GM18505 (cell line): ENCODE measurements around the gene IGF1R.
A peak's percentile ranks its signal among the peaks of the same experiment; 100 is the strongest.

ENCODE experiments used
- ATAC-seq: cut with Tn5 transposase; IDR thresholded peaks from one replicate; pipeline ENCODE4 v1.9.1; 2021; ENCODE audit not compliant: unreplicated experiment
- POLR2A ChIP-seq: IDR thresholded peaks from 4 replicates; pipeline ENCODE4 v1.6.1; 2011; ENCODE audit warnings: borderline replicate concordance; ENCODE audit not compliant: insufficient read depth, insufficient read length; ENCODE audit errors: extremely low read depth

Gene IGF1R

DNA sequence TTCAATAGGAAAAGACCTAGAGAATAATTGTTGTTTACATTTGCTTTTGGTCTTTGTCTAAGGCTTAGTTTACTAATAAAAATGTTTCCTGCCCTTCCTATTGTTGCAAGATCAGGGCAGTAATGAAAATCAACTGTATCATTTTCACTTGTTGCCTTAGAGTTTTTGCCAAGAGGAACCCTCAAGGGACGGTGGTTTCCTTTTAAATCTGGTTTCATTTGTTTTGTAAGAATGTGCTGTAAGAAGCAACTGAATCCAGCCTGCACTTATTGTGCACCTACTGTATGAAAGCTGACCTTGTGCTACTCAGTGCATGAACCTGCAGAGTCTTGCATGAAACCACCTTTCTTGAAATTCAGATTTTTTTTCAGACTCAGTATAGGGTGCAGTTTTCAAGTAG is 5.3 kb downstream of the IGF1R start:
- ATAC-seq: no peak
- no peak for TF ChIP-seq POLR2A

DNA sequence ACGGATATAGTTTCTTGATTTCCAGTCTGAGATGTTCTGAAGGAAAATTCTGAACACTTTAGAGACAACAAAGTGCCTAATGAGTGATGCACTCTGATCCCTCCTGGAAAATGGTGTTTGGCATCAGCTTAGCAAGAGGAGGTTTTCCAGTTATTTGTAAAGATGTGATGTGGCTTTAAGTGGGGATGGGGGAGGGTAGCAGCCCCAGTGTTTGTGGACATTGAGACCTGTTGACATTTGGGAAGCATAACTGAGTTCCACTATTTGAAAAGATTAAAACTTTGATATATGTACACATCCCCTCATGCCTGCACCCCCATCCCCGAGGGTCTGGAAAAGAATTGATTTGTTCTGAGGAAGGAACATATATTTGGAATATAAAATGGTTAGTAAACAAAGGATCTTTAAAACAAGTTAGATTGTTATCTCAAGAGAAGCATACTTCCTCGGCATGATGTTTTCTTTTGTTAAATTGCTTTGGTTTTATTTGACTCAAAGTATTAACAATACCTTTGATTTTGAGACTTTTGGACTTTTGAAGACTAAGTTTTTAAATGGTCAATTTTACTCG is 6.5 kb downstream of the IGF1R start:
- ATAC-seq: no peak
- TF ChIP-seq POLR2A: no peak

DNA sequence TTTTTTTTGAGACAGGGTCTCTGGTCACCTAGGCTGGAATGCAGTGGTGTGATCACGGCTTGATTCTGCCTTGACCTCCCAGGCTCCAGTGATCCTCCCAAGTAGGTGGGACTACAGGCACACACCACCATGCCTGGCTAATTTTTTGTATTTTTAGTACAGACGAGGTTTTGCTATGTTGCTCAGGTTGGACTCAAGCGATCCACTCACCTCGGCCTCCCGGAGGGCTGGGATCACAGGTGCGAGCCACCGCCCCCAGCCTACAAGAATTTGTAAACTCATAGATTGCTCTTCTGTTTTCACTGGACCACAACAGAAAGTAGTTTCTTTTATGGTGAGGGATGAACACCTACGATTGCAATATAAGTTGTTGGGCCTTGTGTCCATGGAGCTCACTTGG is 7.4 kb downstream of the IGF1R start:
- TF ChIP-seq POLR2A: no peak

DNA sequence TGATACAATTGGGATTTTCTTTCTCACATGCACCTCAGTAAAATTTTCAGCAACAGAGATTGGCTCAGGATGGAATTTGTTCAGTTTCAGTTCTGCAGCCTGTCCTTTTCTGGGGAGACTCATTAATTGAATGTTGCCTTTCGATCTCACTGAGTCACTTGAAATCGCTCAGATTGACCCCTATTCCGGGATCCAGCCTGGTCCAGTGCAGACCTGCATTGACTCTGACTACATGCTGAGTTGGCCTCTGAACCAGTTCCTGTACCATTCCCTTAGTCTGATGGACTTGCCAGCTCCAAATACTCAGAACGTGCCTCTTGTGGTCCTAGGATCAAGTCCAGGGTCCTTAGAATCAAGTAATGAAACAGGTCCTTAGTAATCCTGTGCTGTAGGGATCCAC is 9.4 kb downstream of the IGF1R start:
- TF ChIP-seq POLR2A: no peak
- no peak for ATAC-seq

More for the DNA sequence above, 7.4 kb downstream of the IGF1R start:
- ATAC-seq: no peak

DNA sequence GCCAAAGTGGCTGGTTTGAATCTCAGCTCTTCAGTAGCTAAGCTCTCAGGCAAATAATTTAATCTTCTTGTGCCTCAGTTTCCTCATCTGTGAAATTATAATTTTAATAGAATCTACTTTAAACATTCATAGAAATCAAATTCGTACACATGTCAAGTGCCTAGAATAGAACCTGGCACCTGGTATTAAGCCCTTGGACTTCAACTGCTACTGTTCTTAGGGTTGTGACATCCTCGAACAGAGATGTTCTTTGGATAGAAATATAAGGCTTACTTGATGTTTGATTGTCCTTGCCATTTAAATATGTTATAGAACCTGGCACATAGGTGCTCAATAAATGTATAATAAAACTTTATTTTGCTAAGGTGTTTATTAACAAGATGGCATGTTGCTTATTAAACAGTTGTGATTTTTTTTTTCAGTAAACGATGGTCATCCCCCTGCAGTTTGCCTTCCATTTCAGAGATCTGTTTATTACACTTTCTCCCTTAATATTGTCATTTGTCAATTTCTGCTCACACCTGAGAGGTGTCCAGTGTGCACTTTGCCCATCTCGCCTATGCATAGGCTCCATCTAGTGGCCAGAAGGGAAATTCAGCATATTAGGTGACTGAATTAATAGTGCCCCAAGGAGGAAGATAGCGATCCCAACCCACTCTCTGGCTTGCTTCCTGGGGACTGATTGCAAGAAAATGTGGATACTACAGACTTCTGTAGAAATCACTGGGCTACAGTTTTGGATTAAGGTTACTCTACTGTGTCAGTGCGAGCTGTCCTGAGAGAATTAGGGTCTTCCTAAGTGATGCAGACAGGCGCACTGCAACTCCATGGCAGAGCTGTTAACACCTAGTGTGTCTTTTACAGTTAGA is 10.7 kb downstream of the IGF1R start:
- ATAC-seq: peak; percentile 74
- TF ChIP-seq POLR2A: no peak

DNA sequence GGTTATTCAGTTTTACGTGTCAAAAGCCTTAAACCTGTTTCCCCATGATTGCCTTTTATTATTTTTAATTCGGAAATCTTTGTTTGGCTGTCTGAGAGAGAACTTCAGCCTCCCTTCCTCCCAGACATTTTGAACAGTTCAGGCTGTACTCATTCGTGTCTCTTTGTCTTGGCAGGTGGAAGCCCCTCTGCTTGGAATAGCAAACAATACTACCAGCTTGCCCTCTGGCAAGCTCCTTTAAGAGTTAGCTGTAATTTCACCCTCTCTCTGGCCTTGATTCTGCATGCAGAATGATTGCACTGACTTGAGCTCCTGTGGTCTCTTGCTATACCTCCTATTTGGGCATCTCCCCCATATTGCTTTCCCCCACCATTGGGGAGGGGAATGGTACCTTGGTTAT is 11.7 kb downstream of the IGF1R start:
- no peak for TF ChIP-seq POLR2A

DNA sequence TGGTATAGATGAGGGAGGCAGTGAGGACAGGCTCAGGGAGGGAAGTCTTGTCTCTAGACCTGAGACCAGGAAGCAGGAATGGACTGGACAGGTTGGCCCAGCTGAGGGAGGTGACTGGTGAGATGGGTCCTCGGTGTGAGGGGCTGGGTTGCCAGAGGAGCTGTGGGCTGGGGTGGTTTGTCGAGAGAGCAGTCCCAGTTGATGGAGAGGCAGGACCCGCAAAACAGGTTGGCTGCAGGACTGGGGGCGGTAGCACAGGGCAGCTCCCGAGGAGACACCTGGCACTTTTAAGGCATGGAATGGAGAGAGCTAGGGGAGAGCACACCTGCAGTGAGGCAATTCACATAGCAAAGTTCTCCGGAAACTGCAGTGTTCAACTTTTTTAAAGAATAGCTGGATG is 14.7 kb downstream of the IGF1R start:
- ATAC-seq: no peak
- no peak for TF ChIP-seq POLR2A

More for the DNA sequence above, 11.7 kb downstream of the IGF1R start:
- ATAC-seq: no peak

DNA sequence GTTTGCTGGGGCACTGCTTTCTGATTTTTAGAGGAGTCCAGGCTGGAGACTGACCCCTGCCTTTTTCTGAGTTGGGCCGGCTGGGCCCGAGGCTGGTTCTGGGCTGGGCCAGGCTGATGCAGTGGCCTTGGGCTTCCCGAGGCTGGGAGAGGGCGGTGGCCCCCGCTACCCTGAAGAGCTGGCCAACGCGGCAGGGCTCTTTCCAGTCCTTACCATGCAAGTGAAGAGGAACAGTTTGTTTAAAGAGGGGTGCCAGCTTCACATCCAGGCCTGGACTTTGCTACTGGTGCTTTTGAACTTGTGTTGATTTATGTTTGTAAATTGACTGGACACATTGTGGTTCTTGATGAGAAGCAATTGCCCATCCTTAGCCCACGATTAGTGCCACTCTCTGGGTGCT is 15.3 kb downstream of the IGF1R start:
- no peak for TF ChIP-seq POLR2A
- ATAC-seq: no peak

DNA sequence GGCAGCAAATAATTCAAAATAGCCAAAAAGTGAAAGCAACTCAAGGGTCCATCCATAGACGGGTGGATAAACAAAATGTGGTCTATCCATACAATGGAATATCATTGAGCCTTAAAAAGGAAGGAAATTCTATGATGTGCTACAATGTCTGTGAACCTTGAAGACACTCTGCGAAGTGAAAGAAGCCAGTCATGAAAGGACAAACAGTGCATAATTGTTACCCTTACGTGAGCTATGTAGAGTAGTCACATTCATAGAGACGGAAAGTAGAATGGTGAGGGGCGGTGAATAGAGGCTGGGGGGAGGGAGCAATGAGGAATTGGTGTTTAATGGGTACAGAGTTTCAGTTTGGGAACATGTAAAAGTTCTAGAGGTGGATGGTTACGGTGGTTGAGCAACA is 18.1 kb downstream of the IGF1R start:
- TF ChIP-seq POLR2A: no peak
- ATAC-seq: no peak

DNA sequence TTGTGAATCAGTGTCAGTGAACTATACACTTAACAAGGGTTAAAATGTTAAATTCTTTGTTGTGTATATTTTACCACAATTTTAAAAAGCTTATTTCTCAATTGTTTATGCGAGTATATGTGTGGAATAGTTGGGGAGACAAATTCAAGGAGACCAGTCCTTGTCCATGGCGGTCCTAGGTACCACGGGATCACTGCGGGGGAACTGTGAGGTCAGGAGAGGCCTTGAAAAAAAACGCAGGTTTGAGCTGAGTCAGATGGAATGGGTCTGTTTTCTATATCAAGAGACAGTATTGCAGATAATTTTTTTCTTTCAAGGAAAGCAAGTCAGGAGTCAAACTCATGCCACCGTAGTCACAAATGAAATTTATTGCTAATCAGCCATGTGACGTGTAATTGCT is 18.5 kb downstream of the IGF1R start:
- TF ChIP-seq POLR2A: no peak
- no peak for ATAC-seq

DNA sequence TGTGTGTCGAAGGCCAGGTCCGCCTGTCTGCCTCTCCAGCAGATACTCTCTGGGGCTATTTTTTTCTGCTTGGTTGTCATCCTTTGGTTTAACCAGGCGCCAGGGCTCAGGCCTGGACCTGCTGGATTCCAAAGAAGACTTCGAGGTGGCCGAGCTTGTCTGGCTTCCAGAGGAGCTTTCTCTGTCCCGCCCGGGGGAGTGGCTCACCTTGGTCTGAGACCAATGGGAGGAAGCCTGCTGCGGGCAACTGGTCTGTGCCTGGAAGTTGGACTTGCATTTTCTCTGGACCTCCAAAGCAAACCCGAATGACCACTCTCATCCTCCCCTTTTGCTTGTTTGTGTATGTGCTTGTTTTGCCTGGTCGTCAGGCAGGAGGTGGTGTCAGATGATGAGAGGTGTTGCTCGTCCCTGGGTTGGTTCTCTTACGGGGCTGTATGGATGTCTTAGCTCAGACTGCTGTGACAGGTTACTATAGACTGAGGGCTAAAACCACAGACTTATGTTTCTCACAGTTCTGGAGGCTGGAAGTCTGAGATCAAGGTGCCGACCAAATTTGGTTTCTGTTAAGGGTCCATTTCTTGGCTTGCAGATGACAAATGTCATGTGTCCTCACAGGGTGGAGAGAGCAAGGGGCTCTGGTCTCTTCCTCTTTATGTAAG is 19.3 kb downstream of the IGF1R start:
- ATAC-seq: no peak
- no peak for TF ChIP-seq POLR2A

DNA sequence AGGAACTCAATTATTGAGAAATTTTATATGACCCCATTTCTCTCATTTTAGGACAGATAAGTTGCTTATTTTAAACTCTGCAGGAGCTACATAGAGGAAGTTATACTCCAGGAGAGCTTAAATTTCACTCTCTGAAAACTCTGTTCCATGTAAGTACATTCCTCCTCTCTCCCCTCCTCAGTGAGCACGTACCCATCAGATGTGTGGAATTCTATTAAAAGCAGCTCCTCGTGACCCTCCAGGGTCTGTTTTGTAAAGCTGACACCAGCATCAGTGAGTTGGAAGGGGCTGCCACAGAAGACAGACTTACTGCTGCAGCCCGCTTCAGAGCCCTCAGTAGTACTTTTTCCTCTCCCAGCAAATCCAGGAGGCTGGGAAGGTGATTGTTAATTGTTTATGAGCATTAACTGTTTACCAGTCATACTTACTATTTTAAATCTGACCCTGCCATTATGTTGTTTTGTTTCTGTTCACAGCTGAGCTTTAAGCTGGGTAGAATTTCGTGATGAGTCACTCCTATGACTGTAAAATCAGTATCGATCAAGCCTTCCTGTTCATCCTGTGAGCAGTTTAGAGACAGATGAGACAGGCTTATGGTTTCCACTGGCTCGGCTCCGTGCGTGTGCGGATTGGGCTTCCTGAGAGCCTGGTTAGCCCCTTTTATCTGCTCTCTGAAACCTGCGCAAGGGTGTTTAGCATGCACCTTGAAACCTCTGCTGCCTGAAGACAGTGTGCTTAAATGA is 20.4 kb downstream of the IGF1R start:
- ATAC-seq: no peak
- no peak for TF ChIP-seq POLR2A

DNA sequence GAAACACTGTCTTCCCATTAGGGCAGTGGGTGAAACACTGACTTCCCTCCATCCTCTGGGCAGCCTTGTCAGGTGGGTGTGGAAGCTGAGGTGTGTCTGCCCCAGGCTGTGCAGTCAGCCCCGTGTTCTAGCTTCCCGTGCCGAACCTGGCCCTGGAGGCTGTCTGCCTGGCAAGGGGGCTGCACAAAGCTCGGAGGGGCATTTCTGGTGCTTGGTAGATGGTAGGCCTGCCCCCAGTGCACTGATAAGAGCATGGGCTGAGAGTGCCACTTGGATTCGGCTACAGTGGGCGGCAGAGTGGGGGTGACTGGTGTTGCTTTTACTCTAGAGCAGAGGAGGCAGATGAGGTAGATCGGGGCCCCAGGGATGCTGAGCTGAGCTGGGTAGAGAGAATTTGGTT is 21.3 kb downstream of the IGF1R start:
- no peak for TF ChIP-seq POLR2A
- ATAC-seq: no peak

DNA sequence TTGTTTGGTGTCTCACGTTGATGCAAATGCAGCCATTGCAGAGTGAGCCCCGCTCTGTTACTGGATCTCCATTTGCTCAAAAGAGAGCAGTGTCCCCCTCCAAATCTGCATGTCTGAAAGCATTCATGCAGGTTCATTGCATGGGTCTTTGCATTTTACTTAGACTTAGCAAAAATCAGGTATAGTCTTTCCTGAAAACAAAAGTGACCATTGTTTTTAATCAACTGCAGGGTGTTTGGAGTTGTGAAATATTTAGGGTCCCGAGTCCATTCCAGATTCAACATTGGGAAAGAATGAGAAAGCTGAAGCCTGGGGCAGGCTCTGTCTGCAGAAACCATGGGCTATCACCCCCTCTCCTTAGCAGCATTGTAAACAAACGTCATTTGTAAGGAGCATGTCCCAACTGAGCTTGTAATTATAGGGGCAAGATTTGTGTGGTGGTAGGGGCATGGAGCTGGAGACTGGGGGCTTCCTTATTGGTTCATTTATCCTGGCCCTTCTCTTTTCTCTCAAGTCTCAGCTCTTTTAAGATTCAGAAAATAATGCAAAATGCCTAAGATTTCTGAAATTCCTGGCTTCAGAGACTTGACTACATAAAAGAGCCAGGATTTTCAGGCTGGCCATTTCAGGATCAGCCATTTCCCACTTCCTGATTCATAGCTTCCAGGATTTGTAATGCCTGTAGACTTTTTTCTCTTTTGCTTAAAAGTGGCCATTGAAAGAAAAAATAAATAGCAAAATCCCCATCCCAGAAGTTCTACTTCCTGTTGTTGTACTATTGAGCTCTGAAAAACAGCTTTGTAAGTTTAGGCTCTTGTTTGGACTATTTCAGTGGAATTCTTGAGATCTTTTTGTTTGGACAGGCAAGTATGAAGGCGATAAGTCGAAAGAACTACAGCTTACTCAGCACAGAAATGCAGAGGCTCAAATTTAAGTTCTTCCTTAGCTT is 23.0 kb downstream of the IGF1R start:
- ATAC-seq: no peak
- no peak for TF ChIP-seq POLR2A
